GM18858 (cell line): ENCODE data around the gene MYLK.
"Not testable (repeated sequence)": the region's sequence is repeated elsewhere in the genome, so short reads cannot be mapped to it uniquely, and the experiment has no call there.

Experiments
- ATAC-seq: cut with Tn5 transposase; IDR thresholded peaks from one replicate; pipeline ENCODE4 v1.9.1; 2021; ENCODE audit not compliant: unreplicated experiment

Gene MYLK

GRCh38 chr3:123632161-123632655 lies 251.9 kb downstream of the MYLK start:
- no peak for ATAC-seq

DNA sequence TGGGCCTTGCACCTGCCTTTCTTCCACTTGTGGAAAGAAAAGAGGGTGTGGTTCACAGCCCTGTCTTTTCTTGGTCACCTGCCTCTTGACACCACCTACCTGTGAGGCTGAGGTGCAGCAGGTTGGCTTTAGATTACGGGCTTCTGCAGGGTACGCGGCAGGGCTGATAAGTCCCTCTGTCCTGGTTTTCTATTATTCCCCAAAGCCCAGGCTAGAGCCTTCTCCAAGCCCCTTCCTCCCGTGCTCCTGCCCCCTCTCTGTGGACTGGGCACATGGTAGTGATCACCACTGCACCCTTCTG lies 254.4 kb downstream of the MYLK start:
- no peak for ATAC-seq

- no peak for ATAC-seq
These were observed 255.0 kb downstream of the MYLK start for GRCh38 chr3:123628996-123629746.

GRCh38 chr3:123627673-123628670 lies 256.2 kb downstream of the MYLK start:
- no peak for ATAC-seq

GRCh38 chr3:123626881-123627280 lies 257.3 kb downstream of the MYLK start:
- no peak for ATAC-seq

DNA sequence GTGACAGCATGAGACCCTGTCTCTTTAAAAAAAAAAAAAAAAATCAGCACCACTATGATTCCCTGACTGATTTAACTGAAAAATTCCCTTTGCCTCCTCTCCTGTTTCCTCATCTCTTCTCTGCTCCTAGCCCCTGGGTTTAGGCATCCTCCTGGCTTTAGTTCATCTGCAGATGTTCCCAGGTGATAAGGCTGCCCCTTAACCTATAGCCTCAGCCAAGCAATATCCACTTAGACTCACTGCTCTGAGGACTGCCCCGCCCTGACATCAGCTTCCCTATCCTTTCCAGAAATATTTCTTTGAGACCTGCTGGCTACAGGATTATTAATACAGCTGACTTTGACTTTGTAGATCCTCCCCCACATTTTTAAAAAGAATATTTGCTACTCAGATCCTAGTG lies 259.8 kb downstream of the MYLK start:
- ATAC-seq: no peak

- ATAC-seq: no peak
These were observed 260.7 kb downstream of the MYLK start for GRCh38 chr3:123623346-123623880.

- no peak for ATAC-seq
These were observed 261.4 kb downstream of the MYLK start for GRCh38 chr3:123622766-123623165.

GRCh38 chr3:123621850-123622189 lies 262.3 kb downstream of the MYLK start:
- ATAC-seq: no peak

DNA sequence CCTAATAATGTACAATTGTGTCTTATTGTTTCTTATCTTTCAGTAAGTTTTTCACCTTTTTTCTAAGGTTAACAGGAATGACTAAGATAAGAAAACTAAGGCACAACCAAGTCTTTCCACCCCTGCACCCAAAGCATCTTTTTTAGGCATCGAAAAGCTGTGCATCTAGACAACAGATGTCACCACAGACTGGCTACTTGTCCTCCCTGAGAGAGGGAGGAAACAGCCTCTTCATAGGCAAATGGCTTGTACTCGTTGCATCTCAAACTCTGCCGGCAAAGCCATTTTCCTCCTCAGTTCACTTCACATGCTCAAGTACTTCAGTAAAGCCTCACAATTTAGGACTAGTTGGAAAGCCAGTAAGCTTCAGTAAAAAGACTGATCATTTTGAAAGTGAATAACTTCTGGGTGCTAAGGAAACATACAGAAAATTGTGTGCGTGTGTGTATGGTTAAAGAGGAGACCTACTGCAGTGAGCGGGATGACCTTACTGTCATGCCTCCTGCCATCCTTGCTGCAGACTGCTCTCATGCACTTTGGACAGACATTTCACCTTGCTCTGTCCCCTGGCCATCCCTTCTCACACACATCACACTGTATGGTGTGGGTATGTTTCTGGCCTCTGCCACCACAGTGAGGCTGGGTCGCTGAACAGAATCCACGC lies 262.8 kb downstream of the MYLK start:
- ATAC-seq: no peak

DNA sequence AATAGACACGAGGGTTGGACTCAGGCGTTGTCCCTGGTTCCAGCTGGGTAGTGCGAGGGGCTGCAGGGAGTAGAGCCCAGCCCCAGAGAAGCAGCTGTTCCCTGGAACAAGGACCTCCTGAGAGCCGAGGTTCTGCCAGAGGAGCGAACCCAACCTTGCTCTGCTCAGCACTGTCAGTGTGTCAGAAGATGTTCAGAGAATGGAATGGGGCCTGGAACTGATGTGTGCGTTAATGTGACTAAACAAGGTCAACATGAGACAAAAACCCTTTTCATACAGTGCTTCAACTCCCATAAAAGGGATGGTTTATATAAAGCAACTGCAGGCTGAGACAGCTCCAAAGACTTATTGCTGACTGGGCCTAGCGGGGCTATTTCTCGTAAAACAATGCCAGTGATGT lies 263.8 kb downstream of the MYLK start:
- no peak for ATAC-seq

- ATAC-seq: no peak
These were observed 265.2 kb downstream of the MYLK start for GRCh38 chr3:123618768-123619484.

GRCh38 chr3:123618076-123618708 lies 265.9 kb downstream of the MYLK start:
- ATAC-seq: no peak

GRCh38 chr3:123616593-123616992 lies 267.5 kb downstream of the MYLK start:
- no peak for ATAC-seq

GRCh38 chr3:123613543-123613942 lies 270.6 kb downstream of the MYLK start:
- ATAC-seq: no peak

DNA sequence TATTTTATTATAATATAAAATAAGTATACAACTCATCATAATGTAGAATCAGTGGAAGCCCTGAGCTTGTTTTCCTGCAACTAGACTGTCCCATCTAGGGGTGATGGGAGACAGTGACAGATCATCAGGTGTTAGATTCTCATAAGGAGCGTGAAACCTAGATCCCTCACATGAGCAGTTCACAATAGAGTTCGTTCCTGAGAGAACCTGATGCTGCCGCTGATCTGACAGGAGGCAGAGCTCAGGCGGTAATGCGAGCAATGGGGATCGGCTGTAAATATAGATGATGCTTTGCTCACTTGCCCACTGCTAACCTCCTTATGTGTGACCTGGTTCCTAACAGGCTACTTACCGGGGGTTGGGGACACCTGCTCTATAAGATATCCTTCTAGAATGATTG lies 272.5 kb downstream of the MYLK start:
- ATAC-seq: not testable (repeated sequence)

DNA sequence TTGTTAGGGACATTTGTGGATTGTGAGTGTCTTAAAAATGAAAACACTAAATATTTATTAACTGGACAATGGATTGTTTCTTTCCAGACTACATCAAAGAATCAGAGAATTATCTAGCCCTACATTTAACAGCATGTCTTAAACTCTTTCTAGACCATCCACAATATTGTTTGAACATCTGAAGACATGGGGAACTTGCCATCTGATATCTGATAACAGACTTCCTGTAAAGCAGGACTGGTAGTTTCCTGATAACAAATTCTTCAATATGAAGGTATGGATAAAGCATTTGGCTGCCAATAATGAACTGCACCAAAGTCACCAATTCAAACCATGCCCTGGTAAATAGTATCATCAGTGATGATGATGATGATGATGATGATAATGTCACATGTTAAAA lies 273.1 kb downstream of the MYLK start:
- no peak for ATAC-seq

DNA sequence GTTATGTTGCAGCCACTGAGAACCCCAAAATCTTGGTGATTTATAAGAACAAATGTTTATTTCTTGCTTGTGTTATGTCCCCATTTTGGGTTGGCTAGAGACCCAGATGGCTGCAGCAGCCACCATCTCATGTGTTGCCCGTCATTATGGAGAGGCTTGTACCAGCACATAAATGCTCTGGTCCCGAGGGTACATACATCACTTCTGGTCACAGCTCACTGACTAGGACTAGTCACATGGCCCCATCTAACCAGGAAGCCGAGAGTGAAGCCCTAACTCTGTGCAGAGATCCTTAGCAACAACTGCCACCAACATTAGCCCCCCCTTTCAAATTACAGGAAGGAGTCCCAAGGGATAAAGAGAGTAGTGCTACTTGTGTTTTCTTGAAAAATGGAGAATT lies 273.8 kb downstream of the MYLK start:
- ATAC-seq: no peak

DNA sequence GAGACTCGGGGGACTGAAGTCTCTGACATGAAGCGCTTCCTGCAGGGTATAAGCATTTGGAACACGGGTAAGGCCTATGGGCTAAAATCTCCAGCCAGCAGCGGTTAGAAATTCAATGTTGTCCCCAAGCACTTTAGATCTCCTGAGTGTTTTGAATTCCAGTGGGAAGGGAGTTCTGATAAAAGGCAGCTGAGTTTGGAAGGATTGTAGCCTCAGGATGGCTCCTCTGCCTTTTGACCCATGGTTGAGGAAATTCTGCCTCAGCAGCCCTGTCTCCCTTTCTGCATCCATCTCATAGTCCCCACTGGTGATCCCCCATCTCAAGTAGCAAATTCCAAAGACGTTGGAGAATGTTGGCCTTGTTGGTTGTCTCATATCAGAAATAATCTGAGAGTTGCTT lies 275.1 kb downstream of the MYLK start:
- no peak for ATAC-seq

DNA sequence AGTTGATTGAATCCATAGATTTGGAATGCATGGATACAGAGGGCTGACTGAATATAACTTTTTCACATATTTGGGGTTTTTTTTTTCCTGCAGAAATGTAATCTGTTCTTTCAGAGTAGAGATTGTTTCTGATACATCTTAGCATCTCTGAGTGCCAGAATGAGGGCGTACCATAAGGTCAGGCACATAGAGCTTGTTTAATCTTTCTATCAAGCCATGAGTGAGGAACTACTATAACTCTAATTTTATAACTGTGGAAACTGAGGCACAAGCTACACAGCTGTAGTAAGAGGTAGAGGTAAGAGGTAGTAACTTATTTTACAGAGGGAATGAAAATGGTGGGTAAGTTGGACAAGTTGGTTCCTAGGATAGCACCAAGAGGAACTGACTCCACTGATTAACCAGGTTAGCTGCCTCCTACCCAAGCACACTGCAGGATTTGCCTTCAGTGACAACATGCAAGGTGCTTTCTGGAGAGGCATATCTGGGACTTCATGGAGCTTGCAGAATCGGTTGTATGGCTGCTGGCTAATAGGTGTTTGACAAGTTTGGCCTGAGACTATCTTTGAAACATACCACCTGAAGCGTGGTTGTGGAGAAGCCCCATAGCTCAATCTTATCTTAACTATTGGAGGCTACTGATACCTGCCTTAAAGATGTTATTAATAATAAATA lies 275.7 kb downstream of the MYLK start:
- no peak for ATAC-seq
